Stimulated activated CD8-positive, alpha-beta memory T cell treated with anti-CD3 and anti-CD28 coated beads, Interleukin-4, amount 100 ng/mL, for 1 hour (primary cell): Measurements from ENCODE around the gene C9orf78.

Source experiments
- DNase-seq, 2 donors: peaks; one replicate each; pipeline ENCODE4 v3.0.0-alpha.2; 2020; ENCODE audit warnings: low read depth in 2 of 2, low spot score in 1 of 2

The C9orf78 gene

GRCh38 chr9:129835128-129835859 lies at the start of gene C9orf78, which contains the start of gene USP20:
C9orf78 (minus strand) TSS chr9:129835275; CDS start chr9:129835221, 54 bp downstream.
USP20 (plus strand) TSS chr9:129835458; CDS start chr9:129852556, 17,098 bp downstream.
- peak; percentile 87 to 92 for DNase-seq

GRCh38 chr9:129884220-129885017 lies 49.3 kb upstream of the C9orf78 start:
- peak; percentile 81 to 90 for DNase-seq

GRCh38 chr9:129881547-129882324 lies 46.7 kb upstream of the C9orf78 start:
- DNase-seq, result no peak

GRCh38 chr9:129880654-129881546 lies 45.8 kb upstream of the C9orf78 start:
- DNase-seq, result no peak

GRCh38 chr9:129879991-129880653 lies 45.0 kb upstream of the C9orf78 start:
- no peak for DNase-seq

GRCh38 chr9:129879103-129879699 lies 44.1 kb upstream of the C9orf78 start:
- DNase-seq, result no peak

- DNase-seq, result no peak
These were observed 43.2 kb upstream of the C9orf78 start for GRCh38 chr9:129878291-129878690.

- no peak for DNase-seq
These were observed 41.7 kb upstream of the C9orf78 start for GRCh38 chr9:129876815-129877214.

GRCh38 chr9:129875687-129876395 lies 40.8 kb upstream of the C9orf78 start:
- no peak for DNase-seq

- no peak for DNase-seq
These were observed 40.1 kb upstream of the C9orf78 start for GRCh38 chr9:129875181-129875611.

GRCh38 chr9:129874261-129875101 lies 39.4 kb upstream of the C9orf78 start:
- DNase-seq, result no peak

GRCh38 chr9:129873563-129874190 lies 38.6 kb upstream of the C9orf78 start:
- no peak for DNase-seq

- DNase-seq, result no peak
These were observed 36.0 kb upstream of the C9orf78 start for GRCh38 chr9:129871046-129871445.

GRCh38 chr9:129869585-129870501 lies 34.8 kb upstream of the C9orf78 start:
- DNase-seq, result no peak

GRCh38 chr9:129868872-129869486 lies 33.9 kb upstream of the C9orf78 start:
- DNase-seq, result peak in 1 of 2 donors; percentile 80
